Nephron progenitor cell (in vitro differentiated cells): Measurements from ENCODE around the gene ID3.

Experiments
- DNase-seq: peaks from one replicate; pipeline ENCODE4 v3.0.0; 2021
- H3K27ac Mint-ChIP-seq: 2 replicates; pipeline ENCODE4 v1.8.0; 2021; ENCODE audit warnings: mild to moderate bottlenecking, moderate library complexity, mixed read lengths
- H3K27me3 Mint-ChIP-seq: 2 replicates; pipeline ENCODE4 v1.8.0; 2021; ENCODE audit warnings: mild to moderate bottlenecking, low read depth, mixed read lengths; ENCODE audit not compliant: poor library complexity
- H3K36me3 Mint-ChIP-seq: 2 replicates; pipeline ENCODE4 v1.8.0; 2021; ENCODE audit warnings: low read depth, mixed read lengths
- H3K4me1 Mint-ChIP-seq: 2 replicates; pipeline ENCODE4 v1.8.0; 2021; ENCODE audit warnings: mixed read lengths
- H3K4me3 Mint-ChIP-seq: 2 replicates; pipeline ENCODE4 v1.8.0; 2021; ENCODE audit warnings: mild to moderate bottlenecking, moderate library complexity, mixed read lengths
- H3K9me3 Mint-ChIP-seq: 2 replicates; pipeline ENCODE4 v1.8.0; 2021; ENCODE audit warnings: mild to moderate bottlenecking, moderate library complexity, mixed read lengths
- TF ChIP-seq, protein P1 (sequence below): fragments of 200-600 bp; sonication (generic); IDR thresholded peaks from 2 replicates; pipeline ENCODE4 v1.5.0; 2021; ENCODE audit warnings: antibody characterized with exemption

Gene ID3

DNA sequence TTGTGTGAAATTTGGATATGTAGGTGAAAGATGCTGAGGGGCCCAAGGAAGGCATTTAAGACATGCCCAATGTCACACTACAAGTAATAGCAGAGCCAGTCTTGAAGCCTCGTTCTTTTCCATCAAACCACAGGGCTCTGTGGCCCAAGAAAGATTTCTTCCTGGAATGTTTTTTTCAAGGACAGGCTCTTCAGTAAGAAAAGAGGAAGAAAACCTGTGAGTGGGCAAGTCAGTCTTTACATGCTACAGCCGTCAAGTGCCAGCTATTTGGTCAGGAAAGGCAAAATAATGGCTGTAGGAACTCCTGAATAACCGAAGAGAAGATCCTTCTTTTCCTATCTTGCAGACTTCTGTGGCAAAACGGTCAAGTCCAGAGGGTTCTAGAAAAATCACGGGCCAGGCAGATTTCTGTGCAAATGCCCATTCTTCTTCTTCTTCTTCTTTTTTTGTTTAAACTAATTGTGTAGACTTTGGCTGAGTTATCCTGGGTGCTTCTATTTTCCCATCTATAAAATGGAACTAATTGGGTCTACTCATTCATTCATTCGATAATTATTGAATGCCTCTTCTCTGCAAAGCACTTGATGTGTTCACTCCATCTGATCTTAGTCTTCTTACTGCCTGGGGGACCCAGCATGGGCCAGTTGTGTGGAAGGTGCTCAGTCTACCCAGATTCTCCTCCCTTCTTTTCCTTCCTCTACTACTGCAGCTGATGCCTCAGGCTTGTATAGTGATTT, 1.9 kb upstream of the ID3 start:
- Mint-ChIP-seq H3K4me3 (peak overlapping the region; percentile 97), H3K9me3 (no peaks in the 10 kb centered on the region), H3K4me1 (peaks cover 86% of the 10 kb centered on the region), H3K36me3 (peaks cover 20% of the 10 kb centered on the region), H3K27me3 (no peaks in the 10 kb centered on the region), H3K27ac (peak overlapping the region; percentile 100)
- TF ChIP-seq, protein P1, sequence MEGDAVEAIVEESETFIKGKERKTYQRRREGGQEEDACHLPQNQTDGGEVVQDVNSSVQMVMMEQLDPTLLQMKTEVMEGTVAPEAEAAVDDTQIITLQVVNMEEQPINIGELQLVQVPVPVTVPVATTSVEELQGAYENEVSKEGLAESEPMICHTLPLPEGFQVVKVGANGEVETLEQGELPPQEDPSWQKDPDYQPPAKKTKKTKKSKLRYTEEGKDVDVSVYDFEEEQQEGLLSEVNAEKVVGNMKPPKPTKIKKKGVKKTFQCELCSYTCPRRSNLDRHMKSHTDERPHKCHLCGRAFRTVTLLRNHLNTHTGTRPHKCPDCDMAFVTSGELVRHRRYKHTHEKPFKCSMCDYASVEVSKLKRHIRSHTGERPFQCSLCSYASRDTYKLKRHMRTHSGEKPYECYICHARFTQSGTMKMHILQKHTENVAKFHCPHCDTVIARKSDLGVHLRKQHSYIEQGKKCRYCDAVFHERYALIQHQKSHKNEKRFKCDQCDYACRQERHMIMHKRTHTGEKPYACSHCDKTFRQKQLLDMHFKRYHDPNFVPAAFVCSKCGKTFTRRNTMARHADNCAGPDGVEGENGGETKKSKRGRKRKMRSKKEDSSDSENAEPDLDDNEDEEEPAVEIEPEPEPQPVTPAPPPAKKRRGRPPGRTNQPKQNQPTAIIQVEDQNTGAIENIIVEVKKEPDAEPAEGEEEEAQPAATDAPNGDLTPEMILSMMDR: no peak
- DNase-seq: no peak

DNA sequence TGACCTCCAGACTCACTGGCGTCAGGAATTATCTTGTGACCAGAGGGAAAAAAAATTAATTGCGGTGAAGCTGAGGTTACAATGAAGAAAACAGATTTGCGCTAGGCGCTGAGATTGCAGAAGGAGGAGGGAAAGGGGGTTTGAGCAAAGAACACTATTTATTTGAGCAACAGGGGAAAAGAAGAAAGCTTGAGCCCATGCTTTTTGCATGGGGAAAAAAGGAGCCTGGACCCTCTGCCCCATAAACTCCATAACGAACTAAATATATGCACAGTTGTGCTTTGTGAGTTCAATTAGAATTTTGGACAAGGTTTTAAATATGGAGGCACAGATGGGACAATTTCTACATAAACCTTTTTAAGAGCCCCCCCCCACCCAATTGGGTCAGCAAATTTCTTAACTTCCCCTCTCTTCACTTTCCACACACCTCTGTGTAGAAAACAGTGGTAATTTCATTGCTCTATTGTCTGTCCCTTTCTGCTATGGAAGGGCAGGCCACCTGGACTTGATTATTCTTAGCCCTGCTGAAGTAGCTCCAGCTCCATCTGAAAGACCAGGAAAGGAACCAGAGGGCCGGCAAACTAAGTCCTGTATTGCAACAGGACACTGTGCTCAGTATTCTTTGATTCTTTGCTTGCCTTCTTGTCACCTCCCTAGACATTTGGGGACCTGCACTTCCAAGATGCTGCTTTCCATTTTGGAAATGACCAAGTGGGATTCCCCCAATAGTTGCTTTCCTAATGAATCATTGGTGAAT, 862 bp upstream of the ID3 start:
- peaks cover 20% of the 10 kb centered on the region for H3K36me3 Mint-ChIP-seq
- peaks cover 86% of the 10 kb centered on the region for H3K4me1 Mint-ChIP-seq
- no peaks in the 10 kb centered on the region for H3K9me3 Mint-ChIP-seq
- DNase-seq: no peak
- peak overlapping the region; percentile 100 for H3K27ac Mint-ChIP-seq
- TF ChIP-seq, protein P1: no peak
- no peaks in the 10 kb centered on the region for H3K27me3 Mint-ChIP-seq
- peak overlapping the region; percentile 97 for H3K4me3 Mint-ChIP-seq

DNA sequence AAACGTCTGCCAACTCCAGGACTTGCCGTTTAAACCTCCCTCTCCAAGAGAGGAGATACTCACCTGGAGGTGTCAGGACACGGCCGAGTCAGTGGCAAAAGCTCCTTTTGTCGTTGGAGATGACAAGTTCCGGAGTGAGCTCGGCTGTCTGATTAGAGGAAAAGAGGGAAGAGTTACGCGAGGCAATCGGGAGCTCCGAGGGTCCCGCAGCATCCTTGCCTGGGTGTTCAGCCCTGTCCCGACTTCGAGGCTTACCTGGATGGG, 497 bp downstream of the ID3 start:
- H3K9me3 Mint-ChIP-seq: no peaks in the 10 kb centered on the region
- peak overlapping the region; percentile 97 for H3K4me3 Mint-ChIP-seq
- peaks cover 20% of the 10 kb centered on the region for H3K36me3 Mint-ChIP-seq
- TF ChIP-seq, protein P1: no peak
- peak overlapping the region; percentile 100 for H3K27ac Mint-ChIP-seq
- peaks cover 82% of the 10 kb centered on the region for H3K4me1 Mint-ChIP-seq
- H3K27me3 Mint-ChIP-seq: no peaks in the 10 kb centered on the region
- DNase-seq: no peak

DNA sequence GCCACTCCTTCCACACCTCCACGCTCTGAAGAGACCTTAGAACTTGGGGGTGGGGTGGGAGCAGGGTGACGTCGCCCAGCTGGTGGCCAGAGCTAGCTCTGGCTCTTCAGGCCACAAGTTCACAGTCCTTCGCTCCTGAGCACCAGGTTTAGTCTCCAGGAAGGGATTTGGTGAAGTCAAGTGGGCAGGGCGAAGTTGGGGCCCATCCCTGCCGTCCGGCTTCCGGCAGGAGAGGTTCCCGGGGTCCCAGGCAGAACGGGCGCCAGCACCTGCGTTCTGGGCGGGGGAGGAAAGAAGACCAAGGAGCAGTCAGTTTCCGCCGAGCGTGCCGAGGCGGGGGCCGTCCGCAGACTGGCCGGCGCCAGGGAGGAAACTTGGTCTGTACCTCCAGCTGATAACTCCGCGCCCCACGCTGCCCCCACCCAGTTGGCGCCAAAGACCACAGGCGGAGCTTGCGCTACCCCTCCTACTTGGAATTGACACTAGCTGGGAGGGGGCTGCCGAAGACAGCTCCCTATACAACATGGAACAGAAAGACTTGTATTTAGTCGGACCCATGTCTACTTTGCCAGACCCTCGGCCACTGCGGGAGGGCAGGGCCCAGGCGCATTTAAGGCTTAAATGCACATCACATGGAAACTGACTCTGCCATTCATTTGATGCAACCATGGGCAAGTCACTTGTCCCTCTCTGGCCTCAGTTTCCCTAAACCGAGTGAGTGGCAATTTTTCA, 995 bp downstream of the ID3 start:
- peaks cover 20% of the 10 kb centered on the region for H3K36me3 Mint-ChIP-seq
- H3K9me3 Mint-ChIP-seq: no peaks in the 10 kb centered on the region
- peak overlapping the region; percentile 97 for H3K4me3 Mint-ChIP-seq
- TF ChIP-seq, protein P1: no peak
- H3K27ac Mint-ChIP-seq: peak overlapping the region; percentile 100
- H3K27me3 Mint-ChIP-seq: no peaks in the 10 kb centered on the region
- DNase-seq: peak; percentile 43
- H3K4me1 Mint-ChIP-seq: peaks cover 82% of the 10 kb centered on the region

DNA sequence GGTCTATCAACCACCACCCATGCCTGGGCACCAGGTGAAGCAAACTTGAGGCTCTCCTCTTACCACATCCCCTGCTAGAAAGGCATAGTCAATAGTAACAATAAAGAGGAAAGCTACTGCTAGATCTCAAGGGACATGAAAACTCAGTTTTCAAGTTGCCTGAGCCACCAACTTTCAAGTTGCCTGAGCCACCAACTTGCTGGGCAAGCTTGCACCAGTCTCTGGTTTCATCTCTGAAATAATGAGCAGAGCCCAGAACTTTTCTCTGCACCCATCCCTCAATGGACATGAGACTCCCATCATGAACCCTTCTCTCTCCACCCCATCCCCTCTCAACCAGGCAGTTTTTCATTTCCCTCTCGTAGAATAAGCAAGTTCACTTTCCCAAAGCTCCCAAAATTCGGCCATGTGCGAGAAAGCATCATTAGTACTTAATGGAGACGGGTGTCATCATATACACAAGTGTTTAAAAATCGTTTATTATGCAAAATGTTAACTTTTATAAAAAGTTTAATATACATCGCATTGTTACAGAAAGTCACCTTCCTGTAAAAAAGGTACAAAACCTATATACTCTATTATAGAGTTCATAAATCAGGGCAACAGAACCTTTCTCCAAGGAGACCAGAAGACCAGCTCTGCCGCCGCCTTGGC, 1.7 kb downstream of the ID3 start:
- Mint-ChIP-seq H3K9me3 (no peaks in the 10 kb centered on the region), H3K4me1 (peaks cover 82% of the 10 kb centered on the region), H3K4me3 (peak overlapping the region; percentile 97), H3K27me3 (no peaks in the 10 kb centered on the region), H3K27ac (peak overlapping the region; percentile 100), H3K36me3 (peaks cover 20% of the 10 kb centered on the region)
- TF ChIP-seq, protein P1: no peak
- DNase-seq: no peak
